ENCODE measurements around the gene ITIH1. TPM values are rescaled to one million over a fixed set of nuclear protein-coding genes. Genes with fewer than 3 reads are reported as not detected.
A peak's percentile ranks its signal among the peaks of the same experiment; 100 is the strongest.

ITIH1 gene
- total RNA-seq, 1 experiment from 2014 or later: not detected

DNA sequence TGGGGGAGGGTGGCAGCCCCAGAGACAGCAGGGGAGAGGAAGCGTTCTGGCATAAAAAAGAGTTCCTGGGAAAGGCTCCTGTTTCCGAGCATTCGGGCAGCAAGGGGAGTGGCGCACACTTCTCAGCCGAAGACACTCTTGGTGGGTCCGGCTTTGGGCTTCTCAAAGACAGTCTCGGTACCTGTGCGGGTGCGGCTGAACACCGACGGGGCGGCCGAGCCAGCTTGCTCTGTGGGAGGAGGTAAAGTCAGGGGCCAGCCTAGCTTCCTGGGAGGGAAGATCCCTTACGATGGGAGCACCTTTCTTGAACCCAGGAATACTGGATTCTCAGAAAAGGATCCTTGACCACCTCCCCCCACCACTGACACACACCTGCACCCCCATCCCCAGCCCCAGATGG, 55.8 kb downstream of the ITIH1 start:
- Mint-ChIP-seq H3K27ac (ENCODE audit: unreplicated experiment) (no peak overlapping the region), H3K36me3 (ENCODE audit: insufficient read depth, unreplicated experiment) (peaks cover 4% of the 10 kb centered on the region), H3K27me3 (ENCODE audit: insufficient read depth, unreplicated experiment) (no peaks in the 10 kb centered on the region), H3K4me3 (ENCODE audit: unreplicated experiment) (no peak overlapping the region), H3K4me1 (ENCODE audit: low read depth, unreplicated experiment) (peaks cover 6% of the 10 kb centered on the region), H3K9me3 (ENCODE audit: unreplicated experiment) (no peaks in the 10 kb centered on the region)
- TF ChIP-seq, protein P1, sequence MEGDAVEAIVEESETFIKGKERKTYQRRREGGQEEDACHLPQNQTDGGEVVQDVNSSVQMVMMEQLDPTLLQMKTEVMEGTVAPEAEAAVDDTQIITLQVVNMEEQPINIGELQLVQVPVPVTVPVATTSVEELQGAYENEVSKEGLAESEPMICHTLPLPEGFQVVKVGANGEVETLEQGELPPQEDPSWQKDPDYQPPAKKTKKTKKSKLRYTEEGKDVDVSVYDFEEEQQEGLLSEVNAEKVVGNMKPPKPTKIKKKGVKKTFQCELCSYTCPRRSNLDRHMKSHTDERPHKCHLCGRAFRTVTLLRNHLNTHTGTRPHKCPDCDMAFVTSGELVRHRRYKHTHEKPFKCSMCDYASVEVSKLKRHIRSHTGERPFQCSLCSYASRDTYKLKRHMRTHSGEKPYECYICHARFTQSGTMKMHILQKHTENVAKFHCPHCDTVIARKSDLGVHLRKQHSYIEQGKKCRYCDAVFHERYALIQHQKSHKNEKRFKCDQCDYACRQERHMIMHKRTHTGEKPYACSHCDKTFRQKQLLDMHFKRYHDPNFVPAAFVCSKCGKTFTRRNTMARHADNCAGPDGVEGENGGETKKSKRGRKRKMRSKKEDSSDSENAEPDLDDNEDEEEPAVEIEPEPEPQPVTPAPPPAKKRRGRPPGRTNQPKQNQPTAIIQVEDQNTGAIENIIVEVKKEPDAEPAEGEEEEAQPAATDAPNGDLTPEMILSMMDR (IDR thresholded peaks at IDR 0.05; ENCODE audit: insufficient read depth in 1 of 2, low read depth in 1 of 2, low read length in 1 of 2, severe bottlenecking in 1 of 2, unreplicated experiment in 1 of 2): no peak
- no peaks in the 10 kb centered on the region for H3K36me3 ChIP-seq (ENCODE audit: control insufficient read depth, insufficient read depth, low read length)
- intact Hi-C loops (cut with micrococcal nuclease; ENCODE audit: unreplicated experiment): no loop called here
- POLR2A ChIA-PET: no interaction called here
- H3K9me3 ChIP-seq: no peaks in the 10 kb centered on the region
- CTCF ChIA-PET: no interaction called here
- DNase-seq: no peak
- H3K4me1 ChIP-seq: peaks cover 9% of the 10 kb centered on the region; the same call in 1 of the 2 replicates
- no peaks in the 10 kb centered on the region for H3K27me3 ChIP-seq (replicated peaks; ENCODE audit: control insufficient read depth, insufficient read depth, low read length)
- no peak overlapping the region for H3K4me3 ChIP-seq (ENCODE audit: low read depth, low read length)
- BruUV-seq (replicated peaks): no TSS peak

DNA sequence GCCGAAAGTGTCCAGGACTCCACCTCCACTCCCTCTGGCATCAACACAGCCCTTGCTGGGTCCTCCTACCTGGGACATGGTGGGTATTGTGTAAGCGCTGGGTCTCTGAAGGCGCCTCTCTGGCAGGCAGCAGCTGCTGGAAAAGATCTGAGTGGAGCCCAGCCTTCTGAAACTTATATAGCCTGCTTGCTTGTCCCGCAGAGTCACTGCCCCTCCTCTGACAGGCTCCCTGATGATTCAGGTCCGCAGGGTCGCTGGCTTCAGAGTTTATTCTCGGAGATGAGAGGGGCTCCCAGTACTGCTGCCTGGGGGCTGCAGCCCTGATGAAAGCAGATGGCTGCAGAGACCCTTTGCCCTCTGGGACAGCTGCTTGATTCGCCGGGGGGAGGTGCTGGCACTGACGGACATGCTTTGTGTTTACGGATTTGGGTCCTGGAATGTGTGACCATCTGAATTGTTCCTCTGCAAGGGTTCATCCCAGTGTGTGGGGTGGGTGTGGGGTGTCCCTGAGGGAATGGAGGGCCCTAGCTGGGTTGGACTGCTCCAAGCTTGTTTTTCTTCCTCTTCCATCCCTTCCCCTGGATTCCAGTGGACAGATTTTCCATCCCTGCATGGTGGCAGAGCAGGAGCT, 57.6 kb downstream of the ITIH1 start, which contains the start of gene MUSTN1:
TSS of gene MUSTN1 (minus strand) at position 149 of the 631 bp plus-strand sequence. CDS start at position 78, 71 bp downstream.
- BruUV-seq (replicated peaks): no TSS peak
- CTCF ChIA-PET: no interaction called here
- Mint-ChIP-seq H3K9me3 (ENCODE audit: unreplicated experiment) (no peaks in the 10 kb centered on the region), H3K27me3 (ENCODE audit: insufficient read depth, unreplicated experiment) (no peaks in the 10 kb centered on the region), H3K27ac (ENCODE audit: unreplicated experiment) (peak within 1 kb of the TSS; percentile 32), H3K36me3 (ENCODE audit: insufficient read depth, unreplicated experiment) (peaks cover 4% of the 10 kb centered on the region), H3K4me3 (ENCODE audit: unreplicated experiment) (no peak within 1 kb of the TSS), H3K4me1 (ENCODE audit: low read depth, unreplicated experiment) (peaks cover 6% of the 10 kb centered on the region)
- POLR2A ChIA-PET: no interaction called here
- DNase-seq: peak; percentile 28 to 31
- no peaks in the 10 kb centered on the region for H3K36me3 ChIP-seq (ENCODE audit: control insufficient read depth, insufficient read depth, low read length)
- H3K4me3 ChIP-seq (ENCODE audit: low read depth, low read length): peak within 1 kb of the TSS; percentile 4; the same call in 1 of the 2 replicates
- H3K9me3 ChIP-seq: no peaks in the 10 kb centered on the region
- TF ChIP-seq, protein P1 (IDR thresholded peaks at IDR 0.05; ENCODE audit: insufficient read depth in 1 of 2, low read depth in 1 of 2, low read length in 1 of 2, severe bottlenecking in 1 of 2, unreplicated experiment in 1 of 2): no peak
- peaks cover 9% of the 10 kb centered on the region; the same call in 1 of the 2 replicates for H3K4me1 ChIP-seq
- intact Hi-C loops (cut with micrococcal nuclease; ENCODE audit: unreplicated experiment): no loop called here
- no peaks in the 10 kb centered on the region for H3K27me3 ChIP-seq (replicated peaks; ENCODE audit: control insufficient read depth, insufficient read depth, low read length)

DNA sequence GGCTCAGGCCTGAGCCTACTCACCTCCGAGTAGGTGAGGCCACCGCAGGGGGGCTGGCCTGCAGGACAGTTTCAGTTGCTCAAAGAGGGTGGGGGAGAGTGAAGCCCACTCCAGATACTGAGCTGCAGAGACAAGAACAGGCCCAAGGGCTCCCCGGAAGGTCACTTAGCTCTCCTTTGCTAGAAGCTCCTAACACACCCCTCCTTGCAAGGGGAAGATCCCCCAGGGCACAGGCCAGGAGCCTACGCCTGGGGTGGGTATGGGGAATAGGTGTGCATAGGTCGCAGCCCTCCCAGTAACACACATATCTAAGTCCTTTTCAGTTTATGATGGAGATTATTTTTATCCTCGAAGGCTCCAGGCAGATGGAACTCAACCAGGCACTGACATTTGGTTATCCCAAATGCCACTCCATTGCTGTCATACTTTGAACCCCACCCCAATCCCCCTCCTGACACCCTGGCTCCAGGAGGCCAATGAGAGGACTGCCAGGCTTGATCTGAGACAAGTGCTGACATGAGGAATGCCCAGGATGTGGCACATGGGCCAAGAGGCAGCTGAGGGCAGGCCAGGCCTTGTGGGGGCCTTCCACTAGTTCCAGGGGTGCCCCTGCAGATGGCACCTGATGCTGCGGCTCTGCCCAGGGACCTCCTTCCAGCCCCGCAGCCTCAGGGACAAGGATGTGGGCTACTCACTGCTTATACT, 58.5 kb downstream of the ITIH1 start:
- H3K9me3 ChIP-seq: no peaks in the 10 kb centered on the region
- TF ChIP-seq, protein P1 (IDR thresholded peaks at IDR 0.05; ENCODE audit: insufficient read depth in 1 of 2, low read depth in 1 of 2, low read length in 1 of 2, severe bottlenecking in 1 of 2, unreplicated experiment in 1 of 2): no peak
- Mint-ChIP-seq H3K27ac (ENCODE audit: unreplicated experiment) (no peak overlapping the region), H3K4me1 (ENCODE audit: low read depth, unreplicated experiment) (peaks cover 6% of the 10 kb centered on the region), H3K4me3 (ENCODE audit: unreplicated experiment) (no peak overlapping the region), H3K36me3 (ENCODE audit: insufficient read depth, unreplicated experiment) (peaks cover 4% of the 10 kb centered on the region), H3K27me3 (ENCODE audit: insufficient read depth, unreplicated experiment) (no peaks in the 10 kb centered on the region), H3K9me3 (ENCODE audit: unreplicated experiment) (no peaks in the 10 kb centered on the region)
- no peaks in the 10 kb centered on the region for H3K27me3 ChIP-seq (replicated peaks; ENCODE audit: control insufficient read depth, insufficient read depth, low read length)
- CTCF ChIA-PET: no interaction called here
- no peaks in the 10 kb centered on the region for H3K36me3 ChIP-seq (ENCODE audit: control insufficient read depth, insufficient read depth, low read length)
- DNase-seq: no peak
- H3K4me1 ChIP-seq: peaks cover 9% of the 10 kb centered on the region; the same call in 1 of the 2 replicates
- BruUV-seq (replicated peaks): no TSS peak
- POLR2A ChIA-PET: no interaction called here
- intact Hi-C loops (cut with micrococcal nuclease; ENCODE audit: unreplicated experiment): no loop called here
- no peak overlapping the region for H3K4me3 ChIP-seq (ENCODE audit: low read depth, low read length)

Measured in Caco-2 (cell line).